GM12878 (cell line): ENCODE measurements around the gene ZNF672.

ENCODE experiments used
- CTCF ChIP-seq, 3 experiments: IDR thresholded peaks in 2 of 3; conservative IDR thresholded peaks in 1 of 3; 2 replicates each; pipeline ENCODE4 v1.5.1; 2011; ENCODE audit warnings: low read depth in 3 of 3, low read length in 3 of 3, mild to moderate bottlenecking in 3 of 3, control low read depth in 2 of 3, moderate library complexity in 2 of 3, inconsistent platforms in 1 of 3, mixed read lengths in 1 of 3; ENCODE audit not compliant: control insufficient read depth in 2 of 3, insufficient read depth in 1 of 3; ENCODE audit errors: extremely low read depth in 1 of 3
- E2F4 ChIP-seq: IDR thresholded peaks from 2 replicates; pipeline ENCODE4 v1.6.1; 2012; ENCODE audit warnings: low read depth, low read length, improper control_type of control experiment
- EP300 ChIP-seq, 2 experiments: fragments of 150-350 bp in 1 of 2; IDR thresholded peaks; 2 replicates each; pipeline ENCODE4 v1.6.1; 2011 to 2012; ENCODE audit warnings: low read depth in 2 of 2, low read length in 2 of 2, borderline replicate concordance in 1 of 2, improper control_type of control experiment in 1 of 2, inconsistent platforms in 1 of 2; ENCODE audit not compliant: control insufficient read depth in 1 of 2
- FOXK2 ChIP-seq: fragments of 450-650 bp; IDR thresholded peaks from 2 replicates; pipeline ENCODE4 v1.6.1; 2017; ENCODE audit warnings: mild to moderate bottlenecking, moderate library complexity
- HDAC6 ChIP-seq: fragments of 200-600 bp; sonication (generic); IDR thresholded peaks from one replicate; pipeline ENCODE4 v1.8.0; 2017; ENCODE audit warnings: antibody characterized with exemption; ENCODE audit not compliant: unreplicated experiment
- MAX ChIP-seq: IDR thresholded peaks from 2 replicates; pipeline ENCODE4 v1.6.1; 2012; ENCODE audit warnings: low read depth, low read length, improper control_type of control experiment
- MXI1 ChIP-seq: fragments of 150-350 bp; IDR thresholded peaks from 2 replicates; pipeline ENCODE4 v1.6.1; 2011; ENCODE audit warnings: low read depth, mild to moderate bottlenecking, inconsistent platforms, low read length, improper control_type of control experiment
- TARDBP ChIP-seq: IDR thresholded peaks from 2 replicates; pipeline ENCODE4 v1.6.1; 2016; ENCODE audit warnings: borderline replicate concordance
- TCF12 ChIP-seq: IDR thresholded peaks from 2 replicates; pipeline ENCODE4 v1.6.1; 2011; ENCODE audit warnings: low read depth, mild to moderate bottlenecking, low read length

- no peak for TF ChIP-seq CTCF (IDR thresholded peaks at IDR 0.05 in 2 of 3, conservative IDR thresholded peaks at IDR 0.05 in 1 of 3; ENCODE audit: control insufficient read depth in 2 of 3, extremely low read depth in 1 of 3, insufficient read depth in 1 of 3, low read depth in 3 of 3, low read length in 3 of 3)
- no peak for TF ChIP-seq EP300 (IDR thresholded peaks at IDR 0.05; ENCODE audit: borderline replicate concordance in 1 of 2, control insufficient read depth in 1 of 2, low read depth in 2 of 2, low read length in 2 of 2)
- no peak for TF ChIP-seq TARDBP
- no peak for TF ChIP-seq MAX
- TF ChIP-seq TCF12: no peak
- TF ChIP-seq HDAC6: no peak
- no peak for TF ChIP-seq E2F4
- TF ChIP-seq MXI1: no peak
- TF ChIP-seq FOXK2: no peak
Observed at GRCh38 chr1:248800459-248800858, 37.6 kb upstream of the ZNF672 start.
